ENCODE results near the gene TBC1D8. TPM values are rescaled to one million over a fixed set of nuclear protein-coding genes. Genes with fewer than 3 reads are reported as not detected.

TBC1D8 gene
- total and polyA plus RNA-seq, 2 of the 13 experiments (the other 11 are each of a cell fraction or from before 2014, with no cell fraction given), result 45.1 to 95.4 TPM

- TF ChIP-seq ZNF280D (CRISPR knock-in tag; IDR thresholded peaks at IDR 0.05), result 0 out of 2 replicates have a peak, but pooled peaks have one; percentile 22
- peak; percentile 70 for TF ChIP-seq NR2C2 (CRISPR knock-in tag; IDR thresholded peaks at IDR 0.05; ENCODE audit: borderline replicate concordance)
- TF ChIP-seq JUN (CRISPR knock-in tag; IDR thresholded peaks at IDR 0.05), result peak; percentile 52; the same call in 1 of the 2 replicates
- no peak for TF ChIP-seq ZNF33A (CRISPR knock-in tag; IDR thresholded peaks at IDR 0.05; ENCODE audit: borderline replicate concordance)
- TF ChIP-seq PRDM10 (CRISPR knock-in tag; IDR thresholded peaks at IDR 0.05; ENCODE audit: low read depth), result peak; percentile 64; the same call in 1 of the 2 replicates
- TF ChIP-seq ASH2L (IDR thresholded peaks at IDR 0.05; ENCODE audit: insufficient read length, low read depth, low read length), result peak; percentile 81
- 0 out of 2 replicates have a peak, but pooled peaks have one; percentile 42 for TF ChIP-seq FLYWCH1 (CRISPR knock-in tag; IDR thresholded peaks at IDR 0.05)
- TF ChIP-seq ZFP41 (CRISPR knock-in tag; IDR thresholded peaks at IDR 0.05; ENCODE audit: borderline replicate concordance), result no peak
- no peak for TF ChIP-seq HNF1A (IDR thresholded peaks at IDR 0.05; ENCODE audit: low read depth)
- peak; percentile 33; the same call in 1 of the 2 replicates for TF ChIP-seq HNF1A (CRISPR knock-in tag; IDR thresholded peaks at IDR 0.05; ENCODE audit: borderline replicate concordance)
- no peak for TF ChIP-seq HHEX (CRISPR knock-in tag; IDR thresholded peaks at IDR 0.05)
- TF ChIP-seq ZNF709 (CRISPR knock-in tag; IDR thresholded peaks at IDR 0.05), result no peak
- TF ChIP-seq HMGXB4 (CRISPR knock-in tag; IDR thresholded peaks at IDR 0.05; ENCODE audit: borderline replicate concordance in 1 of 2, low read depth in 1 of 2), result peak in 1 of 2 experiments; percentile 48; a peak in 1 of 4 replicates
- no peak for TF ChIP-seq ZFP62 (CRISPR knock-in tag; IDR thresholded peaks at IDR 0.05)
Observed at GRCh38 chr2:101120124-101120996, 30.8 kb downstream of the TBC1D8 start (continued).

Measured in HepG2 (cell line).